HG02610 (cell line): ENCODE data around the gene RIOK3.
"Not testable (repeated sequence)": the region's sequence is repeated elsewhere in the genome, so short reads cannot be mapped to it uniquely, and the experiment has no call there.

ENCODE experiments used
- ATAC-seq: cut with Tn5 transposase; IDR thresholded peaks from one replicate; pipeline ENCODE4 v1.9.1; 2021; ENCODE audit warnings: mild to moderate bottlenecking, moderate library complexity; ENCODE audit not compliant: unreplicated experiment

RIOK3 gene

DNA sequence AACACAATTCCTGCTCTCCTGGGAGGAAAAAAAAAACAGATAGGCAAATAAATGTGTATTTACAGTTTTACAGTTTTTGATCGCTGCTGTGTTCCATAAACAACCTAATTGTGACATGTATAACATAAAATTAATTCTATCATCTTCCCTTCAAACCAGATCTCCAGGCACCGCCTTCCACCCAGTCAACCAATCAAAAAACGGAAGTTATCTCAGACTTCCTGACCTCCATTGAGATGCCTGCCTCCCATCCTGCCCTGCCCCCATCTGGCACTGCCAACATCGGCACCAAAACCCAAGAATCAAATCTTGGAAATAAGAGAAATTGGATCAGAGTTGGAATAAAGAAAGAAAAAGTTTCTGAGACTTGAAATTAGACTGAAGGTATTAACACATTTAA lies 3.1 kb upstream of the RIOK3 start:
- ATAC-seq, result no peak

DNA sequence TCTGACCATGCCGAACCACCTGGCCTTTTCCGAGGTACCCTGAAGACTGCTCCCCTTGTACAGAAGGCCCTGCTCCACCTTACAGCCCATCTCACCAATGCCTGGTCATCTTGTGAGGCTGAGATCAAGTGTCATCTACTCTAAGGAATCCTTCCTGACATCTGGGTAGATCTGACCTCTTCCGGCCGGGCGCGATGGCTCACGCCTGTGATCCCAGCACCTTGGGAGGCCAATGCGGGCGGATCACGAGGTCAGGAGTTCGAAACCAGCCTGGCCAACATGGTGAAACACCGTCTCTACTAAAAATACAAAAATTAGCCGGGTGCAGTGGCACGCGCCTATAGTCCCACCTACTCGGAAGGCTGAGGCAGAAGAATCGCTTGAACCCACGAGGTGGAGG lies 2.1 kb upstream of the RIOK3 start:
- ATAC-seq, result no peak

DNA sequence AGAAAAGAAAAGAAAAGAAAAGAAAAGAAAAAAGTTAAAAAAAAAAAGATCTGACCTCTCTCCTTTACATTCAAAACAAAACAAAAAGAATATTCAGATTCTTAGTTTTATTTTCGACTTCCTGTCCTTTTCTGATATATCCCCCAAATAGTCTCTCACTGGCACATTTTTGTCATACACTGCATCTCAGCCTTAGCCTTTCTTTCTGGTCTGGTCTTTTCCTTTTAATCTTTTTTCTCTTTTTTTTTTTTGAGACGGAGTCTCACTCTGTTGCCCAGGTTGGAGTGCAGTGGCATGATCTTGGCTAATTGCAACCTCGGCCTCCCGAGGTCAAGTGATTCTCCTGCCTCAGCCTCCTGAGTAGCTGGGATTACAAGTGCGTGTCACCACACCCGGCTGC lies 1.6 kb upstream of the RIOK3 start:
- ATAC-seq, result no peak

DNA sequence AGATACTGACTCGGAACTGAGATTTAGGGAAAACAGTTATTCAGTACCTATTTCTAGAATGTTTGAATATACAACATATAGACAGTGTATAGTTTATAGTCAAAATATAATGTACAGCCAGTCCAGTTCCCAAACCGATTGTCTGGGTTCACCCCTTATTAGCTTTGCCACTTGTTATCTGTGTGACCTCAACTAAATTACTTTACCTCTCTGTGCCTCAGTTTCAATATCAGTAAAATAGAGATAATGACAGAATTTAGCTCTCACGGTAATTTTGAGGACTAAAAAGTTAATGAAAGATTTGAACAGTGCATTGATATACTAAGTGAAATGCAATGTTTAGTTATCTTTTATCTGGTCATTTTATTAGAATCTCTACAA lies 750 bp upstream of the RIOK3 start:
- no peak for ATAC-seq

DNA sequence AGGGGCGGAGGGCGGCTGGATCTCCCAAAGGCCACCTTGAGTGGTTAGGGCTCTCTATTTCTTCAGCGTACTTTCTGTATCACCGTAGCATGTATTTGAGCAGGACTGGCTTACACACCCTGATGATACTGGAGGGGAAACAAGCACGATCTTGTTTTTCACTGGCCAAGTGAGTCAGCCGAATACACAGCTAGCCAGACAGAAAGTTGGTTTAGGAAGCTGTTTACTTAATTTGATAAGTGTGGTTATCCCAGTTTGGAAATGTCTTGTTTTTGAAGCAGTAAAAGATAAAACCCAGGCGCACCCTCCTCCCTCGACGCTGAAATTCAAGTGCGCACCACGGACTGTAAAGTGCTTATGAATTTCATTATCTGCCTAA lies 582 bp downstream of the RIOK3 start:
- ATAC-seq, result no peak

DNA sequence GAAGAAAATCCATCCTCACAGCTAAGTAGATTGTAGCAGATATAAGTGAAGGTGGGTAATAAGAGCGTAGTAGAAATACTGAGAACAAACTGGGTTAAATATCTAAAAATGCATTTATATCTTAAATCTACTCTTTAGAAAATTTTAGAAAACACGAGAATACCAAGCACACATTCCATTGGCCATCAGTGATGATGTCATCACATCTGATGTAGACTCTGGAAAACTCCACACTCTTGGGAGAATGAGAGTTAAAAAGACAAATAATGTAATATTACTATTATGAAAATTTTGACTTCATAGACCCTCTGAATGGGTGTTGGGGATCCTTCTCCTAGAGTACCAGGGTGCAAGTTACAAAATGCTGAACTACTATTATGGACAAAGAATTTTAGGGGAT lies 3.7 kb downstream of the RIOK3 start:
- no peak for ATAC-seq

DNA sequence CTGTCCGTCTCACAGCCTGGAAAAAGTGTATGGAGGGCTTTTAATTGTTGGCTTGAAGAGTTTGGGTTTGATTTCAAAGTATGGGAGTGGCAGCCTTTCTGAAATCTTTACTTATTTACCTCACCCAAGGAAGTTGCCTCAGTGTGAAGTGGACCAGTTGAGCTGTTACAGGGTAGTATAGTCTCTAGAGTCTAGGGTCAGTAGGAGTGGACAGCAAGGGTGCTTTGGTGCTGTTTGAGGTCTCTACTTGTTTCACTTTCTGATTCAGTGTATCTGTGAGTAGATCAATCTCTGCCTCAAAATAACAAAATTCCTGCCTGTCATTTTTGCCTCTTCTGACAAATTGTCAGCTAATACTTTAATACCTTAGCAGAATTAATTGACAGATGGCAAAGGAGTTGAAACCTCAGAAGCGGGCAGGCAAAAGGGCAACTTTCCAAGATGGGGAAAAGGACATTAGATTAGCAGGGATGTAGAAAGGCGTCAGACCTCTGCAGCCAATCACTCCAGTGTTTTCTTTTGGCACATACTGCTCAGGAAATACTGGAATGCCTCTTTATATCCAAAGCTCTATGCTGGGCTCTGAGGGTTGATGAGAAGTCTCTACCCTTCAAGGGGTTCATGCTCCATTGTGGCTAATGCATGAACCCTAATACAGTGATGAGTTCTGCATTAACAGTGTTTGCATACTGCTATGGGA lies 5.9 kb downstream of the RIOK3 start:
- no peak for ATAC-seq

DNA sequence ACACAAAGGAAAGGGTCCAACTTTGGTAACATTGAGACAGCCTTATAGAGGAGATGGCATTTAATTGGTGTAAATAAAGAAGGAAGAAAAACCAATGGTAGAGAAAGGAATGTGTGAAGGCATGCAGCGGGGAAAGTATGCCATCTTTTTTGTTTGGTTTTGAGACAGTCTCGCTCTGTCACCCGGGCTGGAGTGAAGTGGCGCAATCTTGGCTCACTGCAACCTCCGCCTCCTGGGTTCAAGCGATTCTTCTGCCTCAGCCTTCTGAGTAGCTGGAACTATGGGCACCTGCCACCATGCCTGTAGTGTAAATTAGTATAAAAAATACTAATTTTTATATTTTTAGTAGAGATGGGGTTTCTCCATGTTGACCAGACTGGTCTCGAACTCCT lies 6.4 kb downstream of the RIOK3 start:
- ATAC-seq, result no peak

DNA sequence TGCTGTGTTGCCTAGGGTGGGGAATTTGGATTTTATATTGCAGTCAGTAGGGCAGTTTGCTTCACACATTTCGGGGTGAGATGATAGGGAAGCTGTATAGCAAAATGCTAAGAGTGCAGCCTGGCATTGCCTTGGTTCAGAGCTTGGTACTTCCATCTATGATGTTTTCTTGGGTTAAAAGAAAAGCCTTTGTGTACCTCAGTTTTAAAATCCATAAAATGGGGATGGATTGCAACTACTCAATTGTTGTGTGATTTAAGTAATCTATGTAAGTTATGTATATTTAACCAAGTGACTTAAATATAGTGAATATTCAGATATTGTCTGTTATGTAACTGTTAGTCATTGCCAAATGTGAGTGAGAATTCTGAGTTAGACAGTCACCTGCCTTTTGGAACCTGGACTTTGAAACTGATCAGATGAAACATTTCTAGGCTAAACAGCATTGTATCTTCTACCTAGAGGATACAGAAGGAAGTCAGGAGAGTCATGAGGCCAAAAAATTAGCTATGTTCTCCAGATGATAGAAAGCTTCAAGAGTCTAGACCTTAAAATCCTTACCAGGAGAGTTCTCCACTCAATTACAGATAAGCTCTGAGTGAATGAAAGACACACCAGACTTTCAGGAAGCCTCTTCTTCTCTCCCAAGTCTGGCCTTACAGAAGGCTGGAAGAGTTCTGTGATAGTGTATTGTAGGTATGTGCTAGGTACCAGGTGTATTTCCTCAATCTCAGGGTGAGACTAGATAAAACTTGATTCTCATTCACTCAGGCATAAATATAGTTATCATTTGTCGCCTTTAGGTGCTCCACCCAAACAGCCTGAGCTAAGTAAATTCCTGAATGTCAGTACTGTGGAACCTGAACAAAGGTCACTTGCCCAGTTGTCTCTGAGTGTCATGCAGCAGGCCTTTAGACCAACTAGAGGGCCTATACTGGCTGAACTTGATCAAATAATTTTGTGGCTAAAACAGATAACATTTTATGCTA lies 7.5 kb downstream of the RIOK3 start:
- ATAC-seq, result no peak

DNA sequence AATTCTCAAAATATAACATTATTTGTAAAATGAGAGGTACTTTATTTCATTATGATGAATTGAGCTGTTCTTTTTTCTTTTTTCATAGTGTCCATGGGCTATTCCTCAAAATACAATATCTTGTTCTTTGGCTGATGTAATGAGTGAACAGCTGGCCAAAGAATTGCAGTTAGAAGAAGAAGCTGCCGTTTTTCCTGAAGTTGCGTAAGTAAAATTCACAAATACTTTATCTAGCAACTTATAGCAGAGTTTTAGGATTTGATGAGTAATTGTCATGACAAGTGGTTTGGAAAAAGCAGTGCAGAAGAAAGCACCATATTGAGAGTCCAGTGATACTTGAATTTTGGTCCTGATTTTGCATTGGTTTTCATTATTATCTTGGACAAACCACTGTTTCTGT lies 9.8 kb downstream of the RIOK3 start:
- ATAC-seq, result no peak

DNA sequence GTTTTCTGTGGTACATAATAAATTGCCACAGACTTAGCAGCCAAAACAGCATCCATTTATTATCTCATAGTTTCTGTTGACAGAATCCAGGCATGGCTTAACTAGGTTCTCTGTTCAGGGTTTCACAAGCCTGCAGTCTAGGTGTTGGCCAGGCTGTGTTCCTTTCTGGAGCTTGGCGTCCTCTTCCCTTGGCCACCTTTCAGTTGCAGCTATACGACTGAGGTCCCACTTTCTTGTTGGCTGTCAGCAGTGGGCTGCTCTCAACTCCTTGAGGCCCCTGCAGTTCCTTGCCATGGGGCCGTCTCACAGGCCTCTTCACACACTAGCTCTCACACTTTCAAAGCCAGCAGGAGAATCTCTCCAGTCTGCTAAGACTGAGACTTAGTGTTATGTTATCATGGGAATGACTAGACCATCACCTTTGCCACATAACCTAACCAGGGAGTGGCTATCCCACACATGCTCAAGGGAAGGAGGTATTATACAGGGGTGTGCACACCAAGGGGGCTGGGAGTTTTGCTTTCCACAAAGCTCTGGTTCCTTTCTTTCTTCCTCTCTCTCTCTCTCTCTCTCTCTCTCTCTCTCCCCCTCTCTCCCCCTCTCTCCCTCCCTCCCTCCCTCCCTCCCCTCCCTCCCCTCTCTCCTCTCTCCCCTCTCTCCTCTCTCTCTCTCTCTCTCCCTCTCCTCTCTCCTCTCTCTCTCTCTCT lies 15.8 kb downstream of the RIOK3 start:
- no peak for ATAC-seq

DNA sequence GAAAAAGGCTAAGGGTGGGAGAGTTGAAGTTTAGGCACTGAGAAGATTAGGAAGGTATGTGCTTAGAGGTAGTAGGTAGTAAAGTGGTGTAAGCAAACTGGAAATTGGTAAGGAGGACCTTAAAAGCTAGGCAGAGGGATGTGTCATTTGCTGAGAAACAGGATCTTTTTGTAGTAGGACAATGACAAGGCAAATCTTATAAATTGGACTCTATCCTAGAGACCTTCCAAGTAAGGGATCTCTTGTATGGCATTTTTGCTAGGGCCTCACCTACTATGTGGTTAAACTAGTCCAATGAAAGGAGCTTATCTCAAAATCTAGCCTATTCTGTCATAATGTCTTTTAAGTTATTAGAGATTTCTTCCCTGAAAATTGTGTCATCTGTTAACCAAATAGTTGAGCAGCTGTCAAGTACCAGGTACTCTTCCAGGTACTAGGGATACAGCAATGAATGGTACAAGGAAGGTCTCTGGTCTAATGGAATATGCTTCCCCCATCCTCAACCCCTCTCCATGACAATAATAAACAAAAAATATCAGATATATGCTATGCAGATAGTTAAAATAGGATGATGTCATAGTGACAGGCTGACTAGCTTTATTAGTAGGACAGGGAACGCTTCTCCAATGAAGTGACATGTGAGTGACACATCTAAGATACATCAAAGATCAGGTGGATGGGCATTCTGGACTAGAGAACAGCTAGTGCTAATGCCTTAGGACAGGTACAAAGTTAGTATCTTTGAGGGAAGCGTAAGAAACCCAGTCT lies 17.7 kb downstream of the RIOK3 start:
- ATAC-seq, result no peak

DNA sequence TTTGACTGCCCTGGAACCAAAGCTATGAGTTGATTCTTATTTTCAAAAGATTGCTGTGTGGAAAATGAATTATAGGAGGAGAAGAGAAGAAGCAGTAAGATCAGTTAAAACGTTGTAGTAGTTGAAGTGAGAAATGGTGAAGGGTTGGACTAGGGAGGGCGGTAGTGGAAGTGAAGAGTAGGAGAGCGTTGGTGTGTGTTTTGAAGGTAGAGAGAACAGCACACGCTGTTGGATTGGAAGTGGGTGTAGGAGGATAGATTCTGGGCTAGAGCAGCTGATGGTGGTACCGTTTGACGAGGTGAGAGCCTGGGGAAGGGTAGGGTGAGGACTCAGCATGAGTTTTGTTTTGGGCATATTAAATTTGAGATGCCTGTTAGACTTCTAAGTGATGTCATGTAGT lies 18.4 kb downstream of the RIOK3 start:
- no peak for ATAC-seq

DNA sequence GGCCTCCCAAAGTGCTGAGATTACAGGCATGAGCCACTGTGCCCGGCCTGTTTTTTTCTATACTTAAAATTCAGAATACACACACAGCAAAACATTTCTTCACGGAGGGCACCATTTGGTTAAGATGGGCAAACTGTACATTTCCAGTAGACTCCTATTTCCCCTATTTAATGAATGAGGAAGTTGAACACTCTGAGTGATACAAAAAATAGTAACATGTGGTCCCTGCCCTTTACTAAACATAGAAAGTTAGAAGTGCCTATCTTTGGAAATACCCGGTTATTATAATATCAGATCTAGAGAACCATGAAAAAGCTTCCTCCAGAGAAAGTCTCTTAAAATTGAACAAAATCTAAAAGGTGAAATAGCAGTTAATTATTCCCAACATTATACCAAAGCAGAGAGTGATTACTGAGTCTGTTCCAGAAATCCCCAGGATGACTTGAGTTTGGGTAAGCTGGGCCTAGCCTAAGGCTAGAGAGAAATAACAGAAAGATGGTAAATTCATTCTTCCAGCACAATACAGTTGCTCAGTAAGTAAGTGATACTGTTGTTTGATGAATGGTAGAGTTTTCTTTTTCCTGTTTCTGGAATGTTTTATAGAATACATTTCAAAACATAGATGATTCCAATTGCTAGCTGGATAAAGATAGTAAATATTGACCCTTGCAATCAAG lies 26.9 kb downstream of the RIOK3 start:
- ATAC-seq, result peak; percentile 70

DNA sequence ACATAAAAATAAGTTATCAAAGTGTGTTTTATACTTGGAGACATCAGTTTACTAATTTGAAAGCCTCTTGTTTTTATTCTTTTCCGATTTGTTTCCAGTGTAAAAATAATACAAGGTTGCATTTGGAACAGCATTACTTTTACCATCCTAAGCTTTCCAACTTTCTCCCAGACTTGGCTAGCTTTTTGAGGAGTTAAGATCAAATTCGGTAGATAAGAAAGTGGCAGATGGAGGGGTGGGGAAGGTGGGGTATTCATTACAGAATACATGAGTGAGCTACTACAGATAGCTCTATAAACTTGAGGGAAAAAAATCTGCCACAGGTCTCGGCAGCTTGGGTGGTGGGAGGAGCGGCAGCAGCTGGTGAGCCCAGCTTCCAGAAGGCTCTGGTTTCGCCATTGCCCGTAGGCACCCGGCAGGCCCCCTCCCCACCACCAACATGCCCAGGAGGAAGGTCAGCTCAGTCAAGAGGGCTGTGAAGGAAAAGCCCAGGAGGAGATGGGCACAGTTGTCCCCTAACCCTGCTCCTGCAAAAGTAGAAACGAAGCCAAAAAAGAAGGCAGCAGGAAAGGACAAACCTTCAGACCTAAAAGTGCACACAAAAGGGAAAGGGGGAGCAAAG lies 31.6 kb downstream of the RIOK3 start:
- ATAC-seq, result no peak

DNA sequence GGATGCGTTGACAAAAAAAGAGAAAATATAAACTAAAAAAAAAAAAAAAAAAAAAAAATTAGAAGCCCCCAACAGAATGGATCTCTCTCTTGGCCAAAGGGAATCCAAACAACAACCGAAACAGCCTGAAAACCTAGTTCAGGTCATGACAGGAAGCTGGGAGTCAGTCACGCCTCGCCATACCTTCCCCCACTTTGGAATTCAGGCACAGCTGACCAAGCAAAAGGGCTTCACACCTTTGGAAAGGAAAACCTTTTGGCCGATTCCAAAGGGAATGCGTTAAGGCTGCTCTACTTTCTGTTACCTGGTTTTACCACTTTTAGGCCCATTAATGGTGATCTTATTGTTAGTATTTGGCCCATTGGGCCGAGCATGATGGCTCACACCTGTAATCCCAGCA lies 32.3 kb downstream of the RIOK3 start:
- ATAC-seq, result no peak

DNA sequence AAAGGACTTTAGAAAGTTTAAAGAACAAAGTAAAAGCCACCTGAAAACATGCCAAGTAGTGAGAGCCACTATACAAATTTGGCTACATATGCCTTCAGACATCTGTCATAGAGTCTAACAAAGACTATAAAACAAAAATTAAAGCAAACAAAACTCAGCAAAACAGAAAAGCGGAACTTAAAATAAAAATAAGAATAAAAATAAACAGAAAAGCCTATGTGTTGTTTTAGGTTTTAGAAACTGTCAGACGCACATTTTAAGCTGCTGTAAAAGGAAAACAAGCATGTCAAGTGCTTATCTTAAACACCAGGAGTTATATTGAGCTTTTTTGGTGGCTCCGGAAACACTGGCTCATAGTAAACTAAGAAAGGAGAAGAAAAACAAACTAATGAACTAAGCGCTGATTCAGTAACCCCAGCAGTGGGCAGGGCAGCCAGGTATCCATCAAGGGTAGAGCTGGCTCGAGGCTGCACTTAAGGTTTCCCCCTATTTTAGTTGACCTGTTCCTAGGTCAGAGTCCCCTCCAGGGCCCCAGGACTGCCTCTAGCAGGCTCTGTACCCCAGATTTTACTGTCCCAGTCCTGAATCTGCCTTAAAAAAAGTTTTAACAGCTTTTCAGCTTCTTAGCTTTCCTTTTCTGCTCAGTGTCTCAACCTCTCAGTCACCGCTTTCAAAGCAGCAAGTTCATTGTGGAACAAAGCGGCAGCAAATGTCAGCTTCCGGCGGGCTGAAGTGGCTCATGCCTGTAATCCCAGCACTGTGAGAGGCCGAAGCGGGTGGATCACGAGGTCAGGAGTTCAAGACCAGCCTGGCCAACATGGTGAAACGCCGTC lies 34.9 kb downstream of the RIOK3 start:
- peak; percentile 69 for ATAC-seq

DNA sequence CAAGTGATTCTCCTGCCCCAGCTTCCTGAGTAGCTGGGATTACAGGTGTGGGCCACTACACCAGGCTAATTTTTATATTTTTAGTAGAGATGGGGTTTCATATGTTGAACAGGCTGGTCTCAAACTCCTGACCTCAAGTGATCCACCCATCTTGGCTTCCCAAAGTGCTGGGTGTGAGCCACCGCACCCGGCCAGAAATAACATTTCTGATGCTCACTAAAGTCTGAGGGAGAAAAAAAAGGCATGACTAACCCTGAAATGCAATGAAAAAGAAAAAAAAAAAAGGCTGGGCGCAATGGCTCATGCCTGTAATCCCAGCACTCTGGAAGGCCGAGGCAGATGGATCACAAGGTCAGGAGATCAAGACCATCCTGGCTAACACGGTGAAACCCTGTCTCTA lies 36.5 kb downstream of the RIOK3 start:
- ATAC-seq, result not testable (repeated sequence)

DNA sequence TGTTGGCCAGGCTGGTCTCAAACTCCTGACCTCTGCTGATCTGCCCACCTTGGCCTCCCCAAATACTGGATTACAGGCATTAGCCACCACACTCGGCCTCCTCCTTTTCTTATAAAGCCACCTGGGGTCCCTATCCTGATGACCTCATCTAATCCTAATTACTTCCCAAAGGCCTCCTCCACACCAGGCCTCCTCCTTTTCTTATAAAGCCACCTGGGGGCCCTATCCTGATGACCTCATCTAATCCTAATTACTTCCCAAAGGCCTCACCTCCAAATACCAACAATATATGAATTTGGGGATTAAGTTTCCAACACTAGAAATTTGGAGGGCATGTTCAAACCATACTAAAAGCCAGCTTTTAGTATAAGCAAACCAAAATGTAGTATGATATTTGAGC lies 40.6 kb downstream of the RIOK3 start:
- no peak for ATAC-seq
